ENCODE results near the gene TWF2. TPM values are rescaled to one million over a fixed set of nuclear protein-coding genes. Genes with fewer than 3 reads are reported as not detected.

TWF2 gene
- total RNA-seq, 4 donors from 2014 or later, result 59.2 to 72.9 (median 60.4) TPM

DNA sequence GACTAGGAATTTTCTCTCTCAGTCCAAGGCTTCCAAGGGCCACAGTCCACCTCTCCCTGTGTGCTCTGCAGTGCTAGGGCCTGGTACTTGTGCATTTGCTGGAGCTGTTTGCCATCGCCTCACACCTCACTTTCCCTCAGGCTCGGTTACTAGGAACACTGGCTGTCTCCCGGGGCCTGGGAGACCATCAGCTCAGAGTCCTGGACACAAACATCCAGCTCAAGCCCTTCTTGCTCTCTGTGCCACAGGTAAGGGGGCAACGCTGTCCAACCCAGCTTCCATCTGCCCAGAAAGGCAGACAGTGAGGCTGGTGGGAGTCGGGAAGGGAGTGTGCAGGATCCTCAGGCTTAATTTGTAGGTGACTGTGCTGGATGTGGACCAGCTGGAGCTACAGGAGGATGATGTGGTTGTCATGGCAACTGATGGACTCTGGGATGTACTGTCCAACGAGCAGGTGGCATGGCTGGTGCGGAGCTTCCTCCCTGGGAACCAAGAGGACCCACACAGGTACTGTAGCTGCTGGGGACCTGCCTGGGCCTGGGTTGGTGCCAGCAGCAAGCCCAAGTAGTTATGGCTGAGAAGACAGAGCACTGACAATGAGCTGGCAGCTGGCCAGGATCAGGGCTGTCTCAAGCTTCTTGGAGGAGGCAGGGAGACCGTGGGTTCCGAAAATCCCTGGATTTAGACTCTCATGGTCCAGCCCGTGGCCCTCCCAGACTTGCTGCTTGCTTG is 10.0 kb upstream of the TWF2 start:
- Histone ChIP-seq H3K9me3 (no peaks in the 10 kb centered on the region), H3K27ac (no peak overlapping the region), H3K4me3 (no peak overlapping the region), H3K36me3 (peaks cover 0 to 66% (median 3%) of the 10 kb centered on the region in 3 donors), H3K27me3 (no peaks in the 10 kb centered on the region), H3K4me1 (peaks cover 0 to 39% (median 15%) of the 10 kb centered on the region in 4 donors)
- DNase-seq (ENCODE audit: low spot score in 2 of 2), result no peak
- 70 to 88% methylated on average over 7 to 8 of the region's 10 CpGs for WGBS, 2 donors
- TF ChIP-seq EP300 (IDR thresholded peaks at IDR 0.05) (no peak), POLR2A (IDR thresholded peaks at IDR 0.05) (no peak)
- TF ChIP-seq, protein P1, sequence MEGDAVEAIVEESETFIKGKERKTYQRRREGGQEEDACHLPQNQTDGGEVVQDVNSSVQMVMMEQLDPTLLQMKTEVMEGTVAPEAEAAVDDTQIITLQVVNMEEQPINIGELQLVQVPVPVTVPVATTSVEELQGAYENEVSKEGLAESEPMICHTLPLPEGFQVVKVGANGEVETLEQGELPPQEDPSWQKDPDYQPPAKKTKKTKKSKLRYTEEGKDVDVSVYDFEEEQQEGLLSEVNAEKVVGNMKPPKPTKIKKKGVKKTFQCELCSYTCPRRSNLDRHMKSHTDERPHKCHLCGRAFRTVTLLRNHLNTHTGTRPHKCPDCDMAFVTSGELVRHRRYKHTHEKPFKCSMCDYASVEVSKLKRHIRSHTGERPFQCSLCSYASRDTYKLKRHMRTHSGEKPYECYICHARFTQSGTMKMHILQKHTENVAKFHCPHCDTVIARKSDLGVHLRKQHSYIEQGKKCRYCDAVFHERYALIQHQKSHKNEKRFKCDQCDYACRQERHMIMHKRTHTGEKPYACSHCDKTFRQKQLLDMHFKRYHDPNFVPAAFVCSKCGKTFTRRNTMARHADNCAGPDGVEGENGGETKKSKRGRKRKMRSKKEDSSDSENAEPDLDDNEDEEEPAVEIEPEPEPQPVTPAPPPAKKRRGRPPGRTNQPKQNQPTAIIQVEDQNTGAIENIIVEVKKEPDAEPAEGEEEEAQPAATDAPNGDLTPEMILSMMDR (IDR thresholded peaks at IDR 0.05), result no peak

- no peak overlapping the region for H3K27ac ChIP-seq
- 76 to 94% methylated on average over 8 to 10 of the region's 10 CpGs for WGBS, 2 donors
- H3K36me3 ChIP-seq, result peaks cover 0 to 58% (median 3%) of the 10 kb centered on the region in 3 donors
- H3K27me3 ChIP-seq, result no peaks in the 10 kb centered on the region
- peaks cover 0 to 32% (median 12%) of the 10 kb centered on the region in 4 donors for H3K4me1 ChIP-seq
- DNase-seq (ENCODE audit: low spot score in 2 of 2), result no peak
- no peak for TF ChIP-seq POLR2A (IDR thresholded peaks at IDR 0.05)
- no peak for TF ChIP-seq EP300 (IDR thresholded peaks at IDR 0.05)
- TF ChIP-seq, protein P1 (IDR thresholded peaks at IDR 0.05), result no peak
- no peaks in the 10 kb centered on the region for H3K9me3 ChIP-seq
- no peak overlapping the region for H3K4me3 ChIP-seq
Measured at GRCh38 chr3:52248165-52248541, 9.2 kb upstream of the TWF2 start.

GRCh38 chr3:52247409-52248164 is 8.6 kb upstream of the TWF2 start:
- WGBS, 2 donors, result 88 to 94% methylated on average over 7 of the region's 7 CpGs
- H3K27ac ChIP-seq, result peak overlapping the region in 2 of 4 donors; percentile 89 to 95

DNA sequence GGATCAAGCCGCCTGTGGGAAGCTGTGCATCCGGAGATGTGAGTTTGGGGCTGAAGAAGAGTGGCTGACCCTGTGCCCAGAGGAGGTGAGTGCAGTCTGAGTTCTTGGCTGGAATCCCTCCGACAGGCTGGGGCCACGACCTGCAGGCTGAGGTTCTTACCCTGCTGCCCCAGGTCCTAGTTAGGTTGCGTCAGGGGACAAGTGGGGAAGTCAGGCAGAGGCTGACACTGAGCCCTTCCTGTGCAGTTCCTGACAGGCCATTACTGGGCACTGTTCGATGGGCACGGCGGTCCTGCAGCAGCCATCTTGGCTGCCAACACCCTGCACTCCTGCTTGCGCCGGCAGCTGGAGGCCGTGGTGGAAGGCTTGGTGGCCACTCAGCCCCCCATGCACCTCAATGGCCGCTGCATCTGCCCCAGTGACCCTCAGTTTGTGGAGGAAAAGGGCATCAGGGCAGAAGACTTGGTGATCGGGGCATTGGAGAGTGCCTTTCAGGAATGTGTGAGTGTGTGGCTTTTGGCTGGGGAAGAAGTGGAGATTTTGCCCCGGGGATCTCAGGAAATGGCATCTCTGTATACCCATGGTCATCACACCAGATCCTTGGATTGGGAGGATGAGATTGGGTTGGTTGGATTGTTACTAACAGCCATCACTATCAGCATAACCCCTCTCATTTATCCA is 7.9 kb upstream of the TWF2 start:
- H3K9me3 ChIP-seq, result no peaks in the 10 kb centered on the region
- peak overlapping the region in 2 of 4 donors; percentile 64 to 75 for H3K4me3 ChIP-seq
- no peaks in the 10 kb centered on the region for H3K27me3 ChIP-seq
- peak overlapping the region in 3 of 4 donors; percentile 87 to 95 (median 89) for H3K27ac ChIP-seq
- 70 to 78% methylated on average over 13 to 14 of the region's 14 CpGs for WGBS, 2 donors
- peaks cover 0 to 45% (median under 1%) of the 10 kb centered on the region in 3 donors for H3K36me3 ChIP-seq
- H3K4me1 ChIP-seq, result peaks cover 0 to 32% (median 10%) of the 10 kb centered on the region in 4 donors
- no peak for DNase-seq (ENCODE audit: low spot score in 2 of 2)
- TF ChIP-seq, protein P1 (IDR thresholded peaks at IDR 0.05), result no peak
- TF ChIP-seq POLR2A (IDR thresholded peaks at IDR 0.05), result no peak
- TF ChIP-seq EP300 (IDR thresholded peaks at IDR 0.05), result no peak

More at GRCh38 chr3:52247409-52248164, 8.6 kb upstream of the TWF2 start:
- peak overlapping the region in 1 of 4 donors; percentile 64 for H3K4me3 ChIP-seq
- no peak for DNase-seq (ENCODE audit: low spot score in 2 of 2)
- peaks cover 0 to 32% (median 10%) of the 10 kb centered on the region in 4 donors for H3K4me1 ChIP-seq
- peaks cover 0 to 52% (median 3%) of the 10 kb centered on the region in 3 donors for H3K36me3 ChIP-seq
- no peaks in the 10 kb centered on the region for H3K9me3 ChIP-seq
- H3K27me3 ChIP-seq, result no peaks in the 10 kb centered on the region
- no peak for TF ChIP-seq EP300 (IDR thresholded peaks at IDR 0.05)
- TF ChIP-seq, protein P1 (IDR thresholded peaks at IDR 0.05), result no peak
- no peak for TF ChIP-seq POLR2A (IDR thresholded peaks at IDR 0.05)

Measured in tibial nerve (tissue), 4 donors.